HG02870 (cell line): Measurements from ENCODE around the gene AP3S1.

Experiments
- ATAC-seq: cut with Tn5 transposase; IDR thresholded peaks from one replicate; pipeline ENCODE4 v1.9.1; 2021; ENCODE audit warnings: mild to moderate bottlenecking, moderate library complexity; ENCODE audit not compliant: unreplicated experiment

AP3S1 gene

DNA sequence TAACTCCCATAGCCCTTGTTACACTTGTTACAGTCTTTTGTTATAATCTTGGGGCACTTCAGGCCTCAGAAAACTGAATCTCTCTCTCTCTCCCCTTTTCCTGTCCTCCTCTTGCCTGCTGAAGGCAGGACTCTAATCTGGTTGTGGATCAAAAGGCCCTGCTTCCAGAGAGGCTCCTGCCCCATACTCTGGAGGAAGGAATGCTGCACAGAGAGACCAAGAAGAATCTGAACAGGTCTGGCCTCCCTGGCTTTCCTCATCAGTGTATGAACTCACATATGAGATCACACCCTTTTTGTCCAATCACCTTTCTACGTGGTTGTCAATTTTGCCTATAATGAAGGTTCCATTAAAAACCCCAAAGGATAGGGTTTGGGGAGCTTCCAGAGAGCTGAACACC is 94.3 kb downstream of the AP3S1 start:
- no peak for ATAC-seq

GRCh38 chr5:115939059-115939458 is 97.3 kb downstream of the AP3S1 start:
- ATAC-seq: no peak

DNA sequence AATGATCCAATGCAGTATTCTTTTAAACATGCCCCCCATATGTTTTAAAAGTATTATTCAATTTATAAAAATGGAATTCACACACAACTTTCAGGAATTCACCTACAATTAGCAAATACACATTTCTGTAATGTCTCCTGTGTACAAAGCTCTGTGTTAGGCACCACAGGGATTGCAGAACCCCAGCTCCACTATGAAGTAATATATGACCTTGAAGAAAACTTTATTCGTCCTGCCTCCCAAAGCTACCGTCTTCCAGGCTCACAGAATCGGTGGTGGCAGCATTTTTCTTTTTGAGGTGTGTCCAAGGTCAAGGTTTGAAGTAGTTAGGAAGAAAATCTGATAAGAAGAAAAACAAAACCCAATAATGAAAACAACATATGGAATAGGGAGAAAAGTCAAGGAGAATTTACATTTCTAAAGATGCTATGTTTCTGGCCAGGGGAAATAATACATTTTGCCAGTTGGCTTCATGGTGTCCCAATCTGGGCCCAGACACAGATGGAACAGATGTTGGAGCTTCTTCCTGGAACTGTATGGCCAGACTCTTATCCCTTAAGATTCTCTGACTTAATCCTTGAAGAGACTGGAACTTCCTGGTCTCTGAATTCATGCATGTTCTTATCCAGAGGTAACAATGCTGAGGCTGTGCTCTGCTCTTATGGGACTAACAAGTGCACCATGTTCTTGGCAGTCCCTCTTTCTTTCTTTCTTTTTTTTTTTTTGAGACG is 98.5 kb downstream of the AP3S1 start:
- no peak for ATAC-seq

GRCh38 chr5:115941051-115941675 is 99.4 kb downstream of the AP3S1 start:
- ATAC-seq: no peak

GRCh38 chr5:115944501-115944900 is 102.8 kb downstream of the AP3S1 start:
- ATAC-seq: no peak

GRCh38 chr5:115946655-115947054 is 104.9 kb downstream of the AP3S1 start:
- no peak for ATAC-seq

DNA sequence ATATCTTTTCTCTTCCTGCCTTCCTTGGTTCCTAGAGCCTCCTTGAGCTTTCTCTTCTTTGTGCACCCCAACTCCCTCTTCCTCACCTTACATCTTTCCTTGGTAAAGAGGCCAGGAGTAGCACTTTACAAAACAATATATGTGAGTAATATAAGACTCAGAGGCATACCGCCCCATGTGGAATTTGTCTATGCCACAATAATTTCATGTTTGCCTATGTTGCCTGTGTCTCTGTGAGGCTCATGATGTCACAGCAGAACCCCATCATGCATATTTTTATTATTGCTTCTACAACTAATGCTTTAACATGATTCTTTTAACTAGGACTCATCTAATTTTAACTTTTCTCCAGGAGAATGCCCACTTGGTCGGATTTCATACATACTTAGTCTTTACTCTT is 105.5 kb downstream of the AP3S1 start:
- ATAC-seq: no peak

DNA sequence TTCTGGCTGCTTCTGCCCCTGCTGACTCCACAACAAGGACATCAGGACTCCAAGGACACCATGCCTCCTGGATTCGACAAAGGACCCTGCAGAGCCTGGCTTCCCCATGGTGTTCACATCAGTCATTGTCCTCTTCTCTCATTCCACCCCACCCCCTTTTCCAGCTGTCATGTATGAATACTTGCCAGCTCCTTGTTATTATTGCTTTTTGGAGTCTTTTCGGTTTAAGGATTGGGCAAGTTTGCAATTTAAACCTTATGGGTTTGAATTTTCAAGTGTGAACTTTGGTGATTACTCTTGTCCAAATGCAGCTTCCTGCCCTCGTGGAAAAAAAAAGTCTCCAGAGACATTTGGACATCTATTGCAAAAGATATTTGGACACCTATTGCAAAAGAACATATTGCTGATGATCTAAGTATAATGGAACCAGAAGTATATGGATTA is 106.4 kb downstream of the AP3S1 start:
- no peak for ATAC-seq

- no peak for ATAC-seq
Observed at GRCh38 chr5:115949096-115949495, 107.4 kb downstream of the AP3S1 start.

DNA sequence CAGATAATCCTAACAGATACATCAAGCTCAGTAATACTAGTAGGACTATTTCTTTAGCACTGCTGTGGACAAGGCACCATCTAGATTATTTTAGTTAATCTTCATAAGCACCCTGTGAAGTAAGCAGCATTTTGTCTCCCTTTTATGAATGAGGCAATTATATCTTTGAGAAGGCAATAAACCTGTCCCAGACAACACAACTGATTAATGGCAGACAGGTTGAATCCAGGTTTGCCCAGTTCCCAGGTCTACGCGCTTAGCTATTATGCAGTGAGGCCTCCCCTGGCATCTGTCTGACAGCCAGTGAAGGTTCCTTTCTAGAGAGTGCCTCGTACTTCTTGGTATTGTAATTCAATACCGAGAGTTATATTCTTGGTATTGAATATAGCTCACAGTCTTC is 110.9 kb downstream of the AP3S1 start:
- ATAC-seq: no peak

DNA sequence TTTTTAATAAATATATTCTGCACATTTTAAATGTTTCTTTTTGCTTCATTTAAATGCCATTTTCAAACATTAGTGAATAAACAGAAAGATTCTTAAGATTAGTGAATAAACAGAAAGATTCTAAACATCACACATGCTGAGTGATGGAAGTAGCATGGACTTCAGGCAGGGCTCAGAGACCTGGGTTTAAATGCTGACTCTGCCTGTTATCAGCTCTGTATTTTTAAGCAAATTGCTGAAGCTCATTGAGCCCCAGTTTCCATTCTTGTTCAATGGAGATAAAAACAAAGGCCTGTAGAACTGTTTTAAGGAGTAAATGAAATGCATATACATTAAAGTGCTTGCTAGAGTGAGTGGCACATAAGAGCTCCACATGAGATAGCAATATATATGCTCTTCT is 112.4 kb downstream of the AP3S1 start:
- ATAC-seq: no peak

DNA sequence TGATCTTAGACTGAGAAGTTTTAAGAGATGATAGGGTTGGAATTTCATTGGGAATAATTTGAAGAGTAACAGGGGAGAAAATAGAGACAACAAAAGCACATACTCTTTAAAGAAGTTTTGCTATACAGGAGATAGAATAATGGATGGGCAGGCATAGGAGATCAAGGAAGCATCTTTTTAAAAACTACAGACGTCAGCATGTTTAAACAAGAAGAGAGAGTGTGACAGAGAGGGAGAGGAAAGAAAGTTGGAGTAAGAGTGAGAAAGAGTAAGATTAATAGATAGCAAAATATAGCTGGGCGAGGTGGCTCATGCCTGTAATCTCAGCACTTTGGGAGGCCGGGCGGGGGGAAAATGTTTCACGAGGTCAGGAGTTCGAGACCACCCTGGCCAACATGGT is 115.2 kb downstream of the AP3S1 start:
- no peak for ATAC-seq

DNA sequence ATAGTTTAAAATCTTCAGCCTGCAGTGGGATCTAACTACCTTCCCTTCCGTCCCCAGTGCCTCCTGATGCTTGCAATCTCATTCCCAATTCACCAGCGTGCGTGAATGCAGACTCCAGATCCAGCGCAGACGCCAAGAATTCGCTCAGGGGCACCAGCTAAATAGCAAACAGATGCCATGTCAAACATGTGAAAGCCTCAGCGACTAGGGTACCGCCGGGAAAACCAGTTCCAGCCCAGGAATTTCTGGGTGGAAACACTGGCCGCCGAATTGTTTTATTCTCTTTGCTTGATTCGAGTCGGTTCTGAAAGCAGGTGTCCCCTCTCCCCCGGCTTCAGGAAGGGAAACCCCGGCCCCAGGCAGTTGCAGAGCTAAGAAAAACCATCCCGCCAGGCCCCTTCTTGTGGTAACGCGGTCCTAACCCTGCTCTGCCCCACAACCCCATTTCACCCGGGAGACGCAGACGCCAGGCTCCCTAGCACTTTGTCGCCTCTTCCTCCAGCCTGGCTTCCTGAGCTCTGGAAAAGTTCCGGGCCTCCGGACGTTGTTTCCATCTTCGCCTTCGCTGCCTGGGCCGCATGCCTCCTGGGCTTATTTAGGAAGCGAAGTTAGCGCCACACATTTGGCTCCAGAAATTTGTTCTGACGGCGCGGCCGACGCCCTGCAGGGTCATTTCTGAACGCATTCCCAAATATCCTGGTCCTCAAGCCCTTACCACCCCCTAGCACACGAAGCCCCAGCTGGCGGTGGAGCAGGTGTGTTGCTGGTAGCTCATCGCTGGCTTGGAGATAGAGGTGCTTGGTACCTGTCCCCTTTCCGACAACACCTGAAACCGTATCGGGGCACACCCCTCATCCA is 119.9 kb downstream of the AP3S1 start:
- no peak for ATAC-seq

GRCh38 chr5:115962239-115962564 is 120.5 kb downstream of the AP3S1 start, which contains the start of gene LVRN:
Gene LVRN, plus strand, starts transcription at chr5:115962475. Its CDS starts 143 bp downstream, at chr5:115962618.
- no peak for ATAC-seq

- no peak for ATAC-seq
Observed at GRCh38 chr5:115962565-115963402, 121.0 kb downstream of the AP3S1 start.

DNA sequence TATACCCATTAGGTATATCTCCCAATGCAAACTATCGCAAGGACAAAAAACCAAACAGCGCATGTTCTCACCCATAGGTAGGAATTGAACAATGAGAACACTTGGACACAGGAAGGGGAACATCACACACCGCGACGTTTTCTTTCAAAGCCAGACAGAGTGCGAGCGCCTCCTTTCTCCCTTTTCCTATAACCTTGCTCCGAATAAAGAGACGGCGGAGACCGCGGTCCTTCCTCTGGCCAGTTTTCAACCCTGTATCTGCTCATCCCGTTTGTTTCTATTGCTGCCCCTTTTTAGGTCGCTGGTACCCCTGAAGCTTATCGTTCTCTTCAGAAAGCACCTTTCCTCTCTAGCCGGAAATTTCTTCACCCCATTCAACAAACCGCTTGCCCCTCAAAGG is 121.8 kb downstream of the AP3S1 start:
- no peak for ATAC-seq
